Trophoblast cell (in vitro differentiated cells and primary cell): ENCODE results near the gene TMEM170A.

Experiments used
- DNase-seq, 2 donors: peaks; one replicate each; pipeline ENCODE4 v3.0.0-alpha.2; 2016
- H2AFZ ChIP-seq: 2 replicates; pipeline ENCODE4 v1.6.1; 2013; ENCODE audit warnings: low read length, moderate library complexity, mild to moderate bottlenecking; ENCODE audit not compliant: insufficient read depth, poor library complexity
- H2AK5ac ChIP-seq: 2 replicates; pipeline ENCODE4 v1.6.1; 2013; ENCODE audit warnings: mild to moderate bottlenecking, low read length
- H2BK120ac ChIP-seq: 2 replicates; pipeline ENCODE4 v1.6.1; 2013; ENCODE audit warnings: low read length, mild to moderate bottlenecking, moderate library complexity; ENCODE audit not compliant: insufficient read depth, poor library complexity
- H2BK12ac ChIP-seq: 2 replicates; pipeline ENCODE4 v1.6.1; 2013; ENCODE audit warnings: mild to moderate bottlenecking, low read length, moderate library complexity
- H2BK5ac ChIP-seq: 2 replicates; pipeline ENCODE4 v1.6.1; 2013; ENCODE audit warnings: low read length, low read depth, moderate library complexity, mild to moderate bottlenecking; ENCODE audit not compliant: poor library complexity
- H3K14ac ChIP-seq: 2 replicates; pipeline ENCODE4 v1.6.1; 2013; ENCODE audit warnings: mild to moderate bottlenecking, low read length
- H3K18ac ChIP-seq: 2 replicates; pipeline ENCODE4 v1.6.1; 2013; ENCODE audit warnings: mild to moderate bottlenecking, low read length
- H3K23ac ChIP-seq: 2 replicates; pipeline ENCODE4 v1.6.1; 2013; ENCODE audit warnings: low read length
- H3K27ac ChIP-seq: 2 replicates; pipeline ENCODE4 v1.5.1; 2013; ENCODE audit warnings: low read depth, mild to moderate bottlenecking, inconsistent platforms, low read length, moderate library complexity
- H3K27me3 ChIP-seq: 2 replicates; pipeline ENCODE4 v1.6.1; 2013; ENCODE audit warnings: inconsistent platforms, mild to moderate bottlenecking, low read length, moderate library complexity; ENCODE audit not compliant: insufficient read depth
- H3K36me3 ChIP-seq, 2 experiments: 1 replicate in 1 of 2; 2 replicates in 1 of 2; pipeline ENCODE4 v1.6.1; 2013; ENCODE audit warnings: low read length in 2 of 2, mild to moderate bottlenecking in 2 of 2, moderate library complexity in 1 of 2; ENCODE audit not compliant: insufficient read depth in 2 of 2, control insufficient read depth in 1 of 2
- H3K4ac ChIP-seq: 2 replicates; pipeline ENCODE4 v1.6.1; 2013; ENCODE audit warnings: low read depth, mild to moderate bottlenecking, low read length, moderate library complexity
- H3K4me1 ChIP-seq, 2 experiments: 1 replicate in 1 of 2; 2 replicates in 1 of 2; pipeline ENCODE4 v1.6.1; 2013; ENCODE audit warnings: low read length in 2 of 2, mild to moderate bottlenecking in 2 of 2, moderate library complexity in 1 of 2; ENCODE audit not compliant: insufficient read depth in 2 of 2, control insufficient read depth in 1 of 2
- H3K4me2 ChIP-seq: 2 replicates; pipeline ENCODE4 v1.6.1; 2013; ENCODE audit warnings: inconsistent platforms, mild to moderate bottlenecking, low read length, moderate library complexity
- H3K4me3 ChIP-seq: 2 replicates; pipeline ENCODE4 v1.5.1; 2013; ENCODE audit warnings: mild to moderate bottlenecking, low read depth, low read length, inconsistent platforms
- H3K79me1 ChIP-seq: one replicate; pipeline ENCODE4 v1.6.1; 2013; ENCODE audit warnings: low read length
- H3K79me2 ChIP-seq: 2 replicates; pipeline ENCODE4 v1.6.1; 2013; ENCODE audit warnings: low read length, mild to moderate bottlenecking; ENCODE audit not compliant: control insufficient read depth, insufficient read depth, poor library complexity
- H3K9ac ChIP-seq: 2 replicates; pipeline ENCODE4 v1.6.1; 2013; ENCODE audit warnings: mild to moderate bottlenecking, low read length
- H3K9me3 ChIP-seq: 2 replicates; pipeline ENCODE4 v1.6.1; 2013; ENCODE audit warnings: low read depth, mild to moderate bottlenecking, control low read depth, inconsistent platforms, low read length; ENCODE audit not compliant: insufficient read depth
- H4K12ac ChIP-seq: 2 replicates; pipeline ENCODE4 v1.6.1; 2013; ENCODE audit warnings: low read depth, mild to moderate bottlenecking, low read length, moderate library complexity
- H4K8ac ChIP-seq: 2 replicates; pipeline ENCODE4 v1.6.1; 2013; ENCODE audit warnings: low read depth, mild to moderate bottlenecking, low read length, moderate library complexity
- H4K91ac ChIP-seq: one replicate; pipeline ENCODE4 v1.6.1; 2013; ENCODE audit warnings: low read depth, mild to moderate bottlenecking, low read length, moderate library complexity
- WGBS: extraction: QIAGEN DNeasy Blood & Tissue Kit; methylation state at CpG from one replicate; pipeline ENCODE4 v1.1.7; 2013; ENCODE audit warnings: missing lambda C conversion rate; ENCODE audit not compliant: insufficient read length, insufficient coverage; ENCODE audit errors: extremely low coverage; 5-methylcytosine and 5-hydroxymethylcytosine counted together

TMEM170A gene

GRCh38 chr16:75402159-75402820 is 62.2 kb downstream of the TMEM170A start:
- H2AK5ac ChIP-seq, result no peak overlapping the region
- H3K4me1 ChIP-seq, result no peaks in the 10 kb centered on the region
- H3K79me1 ChIP-seq, result no peaks in the 10 kb centered on the region
- no peak overlapping the region for H3K27ac ChIP-seq
- no peak overlapping the region for H3K23ac ChIP-seq
- peaks cover 5 to 8% of the 10 kb centered on the region in 2 experiments for H3K36me3 ChIP-seq
- no peak overlapping the region for H3K4me2 ChIP-seq
- H4K12ac ChIP-seq, result no peak overlapping the region
- no peaks in the 10 kb centered on the region for H3K27me3 ChIP-seq
- H3K4ac ChIP-seq, result no peak overlapping the region
- H3K9me3 ChIP-seq, result no peaks in the 10 kb centered on the region
- no peak overlapping the region for H2BK120ac ChIP-seq
- H2AFZ ChIP-seq, result no peak overlapping the region
- no CpG with 5 or more reads among the region's 2 CpGs for WGBS
- H4K8ac ChIP-seq, result no peak overlapping the region
- H3K9ac ChIP-seq, result no peak overlapping the region
- no peaks in the 10 kb centered on the region for H3K79me2 ChIP-seq
- H2BK12ac ChIP-seq, result no peak overlapping the region
- DNase-seq, result peak; percentile 32 to 79
- H4K91ac ChIP-seq, result no peak overlapping the region
- H3K18ac ChIP-seq, result no peak overlapping the region
- no peak overlapping the region for H3K4me3 ChIP-seq
- H3K14ac ChIP-seq, result no peak overlapping the region
- no peak overlapping the region for H2BK5ac ChIP-seq

- Histone ChIP-seq H3K79me2 (no peaks in the 10 kb centered on the region), H3K79me1 (no peaks in the 10 kb centered on the region), H2AK5ac (no peak overlapping the region), H4K8ac (no peak overlapping the region), H2BK120ac (no peak overlapping the region), H3K4me3 (no peak overlapping the region), H4K12ac (no peak overlapping the region), H3K4me1 (no peaks in the 10 kb centered on the region), H3K4me2 (no peak overlapping the region), H3K9me3 (no peaks in the 10 kb centered on the region), H3K14ac (no peak overlapping the region), H4K91ac (no peak overlapping the region), H3K27ac (no peak overlapping the region), H3K23ac (no peak overlapping the region), H3K9ac (no peak overlapping the region), H3K27me3 (no peaks in the 10 kb centered on the region), H3K4ac (no peak overlapping the region), H2BK12ac (no peak overlapping the region), H2AFZ (no peak overlapping the region), H3K36me3 (peaks cover 2 to 4% of the 10 kb centered on the region in 2 experiments), H2BK5ac (no peak overlapping the region), H3K18ac (no peak overlapping the region)
- DNase-seq, result no peak
Observed at GRCh38 chr16:75401691-75402090, 62.8 kb downstream of the TMEM170A start.

GRCh38 chr16:75398333-75398732 is 66.2 kb downstream of the TMEM170A start:
- H2BK5ac ChIP-seq, result no peak overlapping the region
- H3K4me2 ChIP-seq, result no peak overlapping the region
- no peak overlapping the region for H3K9ac ChIP-seq
- H3K9me3 ChIP-seq, result no peaks in the 10 kb centered on the region
- no peak overlapping the region for H3K4me3 ChIP-seq
- H3K36me3 ChIP-seq, result peaks cover 0 to 8% of the 10 kb centered on the region in 2 experiments
- H3K4ac ChIP-seq, result no peak overlapping the region
- H3K27ac ChIP-seq, result no peak overlapping the region
- H4K8ac ChIP-seq, result no peak overlapping the region
- no peaks in the 10 kb centered on the region for H3K27me3 ChIP-seq
- no peak overlapping the region for H2AFZ ChIP-seq
- no peak overlapping the region for H4K12ac ChIP-seq
- H3K23ac ChIP-seq, result no peak overlapping the region
- H2BK120ac ChIP-seq, result no peak overlapping the region
- H2AK5ac ChIP-seq, result no peak overlapping the region
- H3K18ac ChIP-seq, result no peak overlapping the region
- no peak for DNase-seq
- H3K79me2 ChIP-seq, result no peaks in the 10 kb centered on the region
- no peak overlapping the region for H2BK12ac ChIP-seq
- H3K79me1 ChIP-seq, result no peaks in the 10 kb centered on the region
- no peak overlapping the region for H3K14ac ChIP-seq
- H3K4me1 ChIP-seq, result no peaks in the 10 kb centered on the region
- WGBS, result no CpG with 5 or more reads among the region's 1 CpG
- H4K91ac ChIP-seq, result no peak overlapping the region

GRCh38 chr16:75394941-75395340 is 69.5 kb downstream of the TMEM170A start:
- Histone ChIP-seq H2BK12ac (no peak overlapping the region), H3K9me3 (no peaks in the 10 kb centered on the region), H3K18ac (no peak overlapping the region), H3K27ac (no peak overlapping the region), H3K79me2 (no peaks in the 10 kb centered on the region), H4K8ac (no peak overlapping the region), H2BK120ac (no peak overlapping the region), H3K4me2 (no peak overlapping the region), H3K23ac (no peak overlapping the region), H4K91ac (no peak overlapping the region), H2AFZ (no peak overlapping the region), H3K4ac (no peak overlapping the region), H2AK5ac (no peak overlapping the region), H2BK5ac (no peak overlapping the region), H3K79me1 (no peaks in the 10 kb centered on the region), H3K9ac (no peak overlapping the region), H3K27me3 (no peaks in the 10 kb centered on the region), H3K14ac (no peak overlapping the region), H3K4me1 (no peaks in the 10 kb centered on the region), H4K12ac (no peak overlapping the region), H3K36me3 (peaks cover 8 to 18% of the 10 kb centered on the region in 2 experiments), H3K4me3 (no peak overlapping the region)
- no CpG with 5 or more reads among the region's 5 CpGs for WGBS
- DNase-seq, result no peak
